Immature natural killer cell (primary cell): ENCODE measurements around the gene CYP4F3. TPM values are rescaled to one million over a fixed set of nuclear protein-coding genes. Genes with fewer than 3 reads are reported as not detected.
"Not testable (repeated sequence)": the region's sequence is repeated elsewhere in the genome, so short reads cannot be mapped to it uniquely, and the experiment has no call there.

Source experiments
- DNase-seq, 3 donors: peaks; one replicate each; pipeline ENCODE4 v3.0.0; 2022; ENCODE audit warnings: mixed read lengths in 1 of 3
- H3K27ac Mint-ChIP-seq, 6 donors: one replicate each; pipeline ENCODE4 v1.8.0; 2020; ENCODE audit warnings: mixed read lengths in 6 of 6, mild to moderate bottlenecking in 5 of 6, inconsistent platforms in 4 of 6, moderate library complexity in 3 of 6
- H3K27me3 Mint-ChIP-seq, 3 donors: one replicate each; pipeline ENCODE4 v1.8.0; 2020 to 2021; ENCODE audit warnings: low read depth in 3 of 3, mild to moderate bottlenecking in 3 of 3, mixed read lengths in 3 of 3, moderate library complexity in 3 of 3, inconsistent platforms in 1 of 3
- H3K36me3 Mint-ChIP-seq, 3 donors: one replicate each; pipeline ENCODE4 v1.8.0; 2020; ENCODE audit warnings: mixed read lengths in 3 of 3, inconsistent platforms in 2 of 3, mild to moderate bottlenecking in 2 of 3
- H3K4me1 Mint-ChIP-seq, 2 donors: one replicate each; pipeline ENCODE4 v1.8.0; 2020; ENCODE audit warnings: inconsistent platforms in 2 of 2, mild to moderate bottlenecking in 2 of 2, mixed read lengths in 2 of 2, moderate library complexity in 1 of 2
- H3K4me3 Mint-ChIP-seq, 5 donors: one replicate each; pipeline ENCODE4 v1.8.0; 2020; ENCODE audit warnings: mild to moderate bottlenecking in 5 of 5, mixed read lengths in 5 of 5, inconsistent platforms in 3 of 5, moderate library complexity in 3 of 5
- H3K9me3 Mint-ChIP-seq, 6 donors: one replicate each; pipeline ENCODE4 v1.8.0; 2020; ENCODE audit warnings: mild to moderate bottlenecking in 6 of 6, mixed read lengths in 6 of 6, inconsistent platforms in 4 of 6, moderate library complexity in 3 of 6
- polyA plus RNA-seq, 3 donors: library from polyadenylated mRNA; unstranded; fragments of 300-500 nt; fragmentation: Illumina TruSeq; gene quantifications; one replicate each; pipeline ENCODE4 v1.2.3, GENCODE V29; 2021

Gene CYP4F3
- polyA plus RNA-seq, 3 donors from 2014 or later: not detected

GRCh38 chr19:15640904-15641597 lies 354 bp downstream of the CYP4F3 start:
- peaks cover 0 to 2% of the 10 kb centered on the region in 2 donors for H3K4me1 Mint-ChIP-seq
- H3K36me3 Mint-ChIP-seq: no peaks in the 10 kb centered on the region
- no peaks in the 10 kb centered on the region for H3K9me3 Mint-ChIP-seq
- peaks cover 2 to 6% (median 2%) of the 10 kb centered on the region in 3 donors for H3K27me3 Mint-ChIP-seq
- no peak overlapping the region for H3K27ac Mint-ChIP-seq
- DNase-seq: no peak
- H3K4me3 Mint-ChIP-seq: no peak overlapping the region

- no peak overlapping the region for H3K4me3 Mint-ChIP-seq
- H3K27me3 Mint-ChIP-seq: peaks cover 2 to 7% (median 2%) of the 10 kb centered on the region in 3 donors
- H3K27ac Mint-ChIP-seq: no peak overlapping the region
- no peaks in the 10 kb centered on the region for H3K36me3 Mint-ChIP-seq
- peaks cover 0 to 2% of the 10 kb centered on the region in 2 donors for H3K4me1 Mint-ChIP-seq
- DNase-seq: no peak
- H3K9me3 Mint-ChIP-seq: no peaks in the 10 kb centered on the region
Measured at GRCh38 chr19:15641901-15642491, 1.3 kb downstream of the CYP4F3 start.

- H3K4me3 Mint-ChIP-seq: no peak overlapping the region
- no peaks in the 10 kb centered on the region for H3K9me3 Mint-ChIP-seq
- no peak overlapping the region for H3K27ac Mint-ChIP-seq
- peaks cover 2 to 7% (median 2%) of the 10 kb centered on the region in 3 donors for H3K27me3 Mint-ChIP-seq
- H3K4me1 Mint-ChIP-seq: peaks cover 0 to 2% of the 10 kb centered on the region in 2 donors
- DNase-seq: no peak
- no peaks in the 10 kb centered on the region for H3K36me3 Mint-ChIP-seq
Measured at GRCh38 chr19:15642807-15643206, 2.1 kb downstream of the CYP4F3 start.

- Mint-ChIP-seq H3K36me3 (no peaks in the 10 kb centered on the region), H3K4me1 (peaks cover 0 to 2% of the 10 kb centered on the region in 2 donors), H3K4me3 (no peak overlapping the region), H3K9me3 (no peaks in the 10 kb centered on the region), H3K27me3 (peaks cover 2 to 7% (median 2%) of the 10 kb centered on the region in 3 donors), H3K27ac (no peak overlapping the region)
- no peak for DNase-seq
Measured at GRCh38 chr19:15643387-15643786, 2.7 kb downstream of the CYP4F3 start.

- Mint-ChIP-seq H3K4me1 (peaks cover 0 to 2% of the 10 kb centered on the region in 2 donors), H3K27ac (no peak overlapping the region)
Measured at GRCh38 chr19:15644066-15644741, 3.5 kb downstream of the CYP4F3 start.

GRCh38 chr19:15644816-15645215 lies 4.1 kb downstream of the CYP4F3 start:
- peaks cover 2 to 7% (median 4%) of the 10 kb centered on the region in 3 donors for H3K27me3 Mint-ChIP-seq
- H3K4me3 Mint-ChIP-seq: no peak overlapping the region
- no peaks in the 10 kb centered on the region for H3K9me3 Mint-ChIP-seq
- DNase-seq: no peak
- no peak overlapping the region for H3K27ac Mint-ChIP-seq
- no peaks in the 10 kb centered on the region for H3K36me3 Mint-ChIP-seq
- H3K4me1 Mint-ChIP-seq: peaks cover 0 to 2% of the 10 kb centered on the region in 2 donors

More at GRCh38 chr19:15644066-15644741, 3.5 kb downstream of the CYP4F3 start:
- Mint-ChIP-seq H3K9me3 (no peaks in the 10 kb centered on the region), H3K36me3 (no peaks in the 10 kb centered on the region), H3K27me3 (peaks cover 2 to 7% (median 4%) of the 10 kb centered on the region in 3 donors), H3K4me3 (no peak overlapping the region)
- DNase-seq: no peak

- DNase-seq: no peak
- Mint-ChIP-seq H3K9me3 (no peaks in the 10 kb centered on the region), H3K27ac (no peak overlapping the region), H3K4me1 (no peaks in the 10 kb centered on the region), H3K36me3 (no peaks in the 10 kb centered on the region), H3K27me3 (peaks cover 2 to 17% (median 5%) of the 10 kb centered on the region in 3 donors), H3K4me3 (no peak overlapping the region)
Measured at GRCh38 chr19:15649526-15649925, 8.8 kb downstream of the CYP4F3 start.

- DNase-seq, H3K4me3 Mint-ChIP-seq, H3K4me1 Mint-ChIP-seq, H3K9me3 Mint-ChIP-seq, H3K36me3 Mint-ChIP-seq, H3K27ac Mint-ChIP-seq: not testable (repeated sequence)
- peaks cover 3 to 17% (median 5%) of the 10 kb centered on the region in 3 donors for H3K27me3 Mint-ChIP-seq
Measured at GRCh38 chr19:15650123-15650522, 9.4 kb downstream of the CYP4F3 start.

GRCh38 chr19:15651791-15652190 lies 11.1 kb downstream of the CYP4F3 start:
- DNase-seq: no peak
- Mint-ChIP-seq H3K27me3 (peaks cover 7 to 15% (median 7%) of the 10 kb centered on the region in 3 donors), H3K4me3 (no peak overlapping the region), H3K4me1 (no peaks in the 10 kb centered on the region), H3K27ac (no peak overlapping the region), H3K36me3 (no peaks in the 10 kb centered on the region), H3K9me3 (no peaks in the 10 kb centered on the region)

GRCh38 chr19:15652559-15653278 lies 12.0 kb downstream of the CYP4F3 start:
- Mint-ChIP-seq H3K4me1 (no peaks in the 10 kb centered on the region), H3K4me3 (no peak overlapping the region), H3K27ac (no peak overlapping the region), H3K9me3 (no peaks in the 10 kb centered on the region), H3K27me3 (peaks cover 7 to 18% (median 7%) of the 10 kb centered on the region in 3 donors), H3K36me3 (no peaks in the 10 kb centered on the region)
- no peak for DNase-seq

- H3K27ac Mint-ChIP-seq: no peak overlapping the region
- H3K4me3 Mint-ChIP-seq: no peak overlapping the region
- no peak for DNase-seq
- no peaks in the 10 kb centered on the region for H3K4me1 Mint-ChIP-seq
- no peaks in the 10 kb centered on the region for H3K9me3 Mint-ChIP-seq
- peaks cover 4 to 14% (median 9%) of the 10 kb centered on the region in 3 donors for H3K27me3 Mint-ChIP-seq
- no peaks in the 10 kb centered on the region for H3K36me3 Mint-ChIP-seq
Measured at GRCh38 chr19:15656467-15656866, 15.8 kb downstream of the CYP4F3 start.

- no peaks in the 10 kb centered on the region for H3K4me1 Mint-ChIP-seq
- no peaks in the 10 kb centered on the region for H3K9me3 Mint-ChIP-seq
- no peak overlapping the region for H3K4me3 Mint-ChIP-seq
- H3K27me3 Mint-ChIP-seq: peaks cover 0 to 8% (median 2%) of the 10 kb centered on the region in 3 donors
- H3K36me3 Mint-ChIP-seq: no peaks in the 10 kb centered on the region
- no peak for DNase-seq
- no peak overlapping the region for H3K27ac Mint-ChIP-seq
Measured at GRCh38 chr19:15663247-15663646, 22.6 kb downstream of the CYP4F3 start.

GRCh38 chr19:15666186-15666585 lies 25.5 kb downstream of the CYP4F3 start:
- no peaks in the 10 kb centered on the region for H3K9me3 Mint-ChIP-seq
- H3K36me3 Mint-ChIP-seq: no peaks in the 10 kb centered on the region
- H3K27ac Mint-ChIP-seq: no peak overlapping the region
- H3K4me1 Mint-ChIP-seq: no peaks in the 10 kb centered on the region
- DNase-seq: no peak
- H3K27me3 Mint-ChIP-seq: peaks cover 0 to 8% (median 2%) of the 10 kb centered on the region in 3 donors
- H3K4me3 Mint-ChIP-seq: no peak overlapping the region

GRCh38 chr19:15666883-15667282 lies 26.2 kb downstream of the CYP4F3 start:
- DNase-seq: no peak
- H3K4me3 Mint-ChIP-seq: no peak overlapping the region
- H3K27me3 Mint-ChIP-seq: peaks cover 0 to 8% (median 2%) of the 10 kb centered on the region in 3 donors
- no peak overlapping the region for H3K27ac Mint-ChIP-seq
- no peaks in the 10 kb centered on the region for H3K9me3 Mint-ChIP-seq
- no peaks in the 10 kb centered on the region for H3K36me3 Mint-ChIP-seq
- H3K4me1 Mint-ChIP-seq: no peaks in the 10 kb centered on the region
